Sciatic nerve (tissue), 2 donors: ENCODE data around the gene NCOA5. TPM values are rescaled to one million over a fixed set of nuclear protein-coding genes. Genes with fewer than 3 reads are reported as not detected.

Experiments used
- ATAC-seq: fragments of 200-7000 bp; cut with Tn5 transposase; one replicate; pipeline ENCODE4 v1.9.1; 2020; ENCODE audit warnings: mild to moderate bottlenecking, moderate library complexity
- DNase-seq: peaks from one replicate; pipeline ENCODE4 v3.0.0-alpha.2; 2020; ENCODE audit warnings: low spot score
- intact Hi-C: fragments of 100-400 bp; cut with DNase I; formaldehyde crosslinking; loops from one replicate; pipeline ENCODE4 v1.14.2; 2022
- total RNA-seq: library from RNA; stranded (reverse); fragmentation: NEBNext Ultra II Directional; extraction: Animal tissue kit (Norgen Biotek cat#: 25700); gene quantifications from one replicate; pipeline ENCODE4 v1.2.1, GENCODE V29; 2021
- donor health status: DM: no; HTN: no; CAD: no.
- donor health status: DM: no; HTN: no; CAD: no.

The NCOA5 gene
- total RNA-seq, 1 donor from 2014 or later, result 27.4 TPM

DNA sequence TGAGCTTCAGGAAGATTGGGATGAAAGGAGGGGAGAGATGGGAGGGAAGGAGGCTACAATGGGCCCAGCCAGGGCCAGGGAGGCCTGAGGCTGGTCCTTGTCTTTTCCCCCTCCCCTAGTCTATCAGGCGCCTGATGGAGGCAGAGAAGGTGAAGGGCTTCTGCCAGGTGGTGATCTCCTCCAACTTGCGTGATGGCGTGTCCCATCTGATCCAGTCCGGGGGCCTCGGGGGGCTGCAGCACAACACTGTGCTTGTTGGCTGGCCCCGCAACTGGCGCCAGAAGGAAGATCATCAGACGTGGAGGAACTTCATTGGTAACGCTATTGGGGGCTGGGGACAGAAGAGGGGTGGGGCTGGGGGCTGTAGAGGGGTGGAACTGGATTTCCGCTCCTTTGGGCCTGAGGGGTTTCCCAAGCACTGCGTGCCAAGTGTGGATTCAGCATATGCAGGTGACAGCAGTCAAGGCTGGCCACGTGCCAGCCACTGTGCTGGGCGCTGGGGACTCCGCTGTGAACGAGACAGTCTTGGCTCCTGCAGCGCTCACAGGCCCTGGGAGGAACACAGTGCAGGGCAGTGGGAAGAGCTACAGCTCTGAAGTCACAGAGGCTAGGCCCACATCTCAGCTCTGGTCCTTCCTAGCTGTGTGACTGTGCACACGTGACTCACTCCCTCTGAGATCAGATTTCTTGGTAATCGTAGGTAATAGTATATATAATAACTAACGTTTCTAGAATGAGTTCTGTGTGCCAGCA is 38.0 kb downstream of the NCOA5 start:
- DNase-seq (no peak), ATAC-seq (no peak)
- intact Hi-C loops, result no loop called here

DNA sequence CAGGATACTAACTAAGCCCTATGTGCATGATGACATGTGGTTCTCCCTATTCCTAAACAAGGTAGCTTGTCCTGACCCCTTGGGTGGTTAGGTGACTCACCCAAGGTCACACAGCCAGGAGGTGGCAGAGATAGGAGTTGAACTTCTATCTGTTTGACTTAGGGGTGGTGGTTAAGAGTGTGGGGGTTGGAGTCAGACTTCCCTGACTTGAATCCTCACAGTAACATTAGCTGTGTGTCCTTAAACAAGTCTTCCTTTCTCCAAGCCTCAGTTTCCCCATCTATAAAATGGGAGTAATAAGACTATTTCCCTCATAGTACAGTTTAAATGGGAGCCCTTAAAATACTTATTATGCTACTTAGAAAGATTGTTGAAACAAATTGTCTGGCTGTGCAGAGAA is 38.9 kb downstream of the NCOA5 start:
- intact Hi-C loops, result no loop called here
- ATAC-seq (no peak), DNase-seq (no peak)

DNA sequence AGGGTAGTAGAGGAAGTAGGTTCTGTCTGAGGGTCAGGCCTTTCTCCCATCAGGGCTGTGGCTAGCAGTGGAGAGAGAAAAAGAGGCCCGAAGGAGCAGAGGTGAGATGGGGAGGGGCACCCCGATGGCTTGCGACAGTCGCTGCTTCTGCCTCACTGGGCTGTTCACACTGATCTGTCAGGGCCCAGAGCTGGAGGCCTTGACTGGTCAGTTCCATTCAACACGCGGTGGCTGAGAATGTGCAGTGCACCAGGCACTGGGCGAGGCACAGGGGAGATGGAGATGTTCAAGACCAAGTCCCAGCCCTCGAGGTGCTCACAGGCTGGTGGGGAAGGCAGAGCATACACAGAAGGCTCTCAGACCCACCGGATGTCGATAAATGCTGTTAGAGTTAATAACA is 39.3 kb downstream of the NCOA5 start:
- intact Hi-C loops, result no loop called here
- DNase-seq (no peak), ATAC-seq (no peak)

DNA sequence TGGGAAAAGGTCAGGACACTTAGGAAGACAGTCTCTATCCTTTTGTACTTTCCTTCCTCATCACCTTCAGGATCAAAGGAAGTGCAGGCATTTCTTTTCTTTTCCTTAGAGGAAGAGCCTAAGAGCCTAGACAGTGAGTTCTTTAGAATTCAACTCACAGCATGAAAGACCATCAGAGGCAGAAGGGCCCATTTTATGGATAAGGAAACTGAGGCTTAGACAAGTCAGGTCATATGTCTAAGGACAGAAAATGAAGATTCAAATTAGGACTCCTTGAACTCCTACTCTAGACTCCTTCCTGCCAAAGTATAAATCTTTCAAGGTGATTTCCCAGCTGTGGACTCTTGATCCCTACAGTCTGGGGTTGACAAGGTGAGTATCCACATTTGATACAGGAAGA is 39.9 kb downstream of the NCOA5 start:
- intact Hi-C loops, result no loop called here

DNA sequence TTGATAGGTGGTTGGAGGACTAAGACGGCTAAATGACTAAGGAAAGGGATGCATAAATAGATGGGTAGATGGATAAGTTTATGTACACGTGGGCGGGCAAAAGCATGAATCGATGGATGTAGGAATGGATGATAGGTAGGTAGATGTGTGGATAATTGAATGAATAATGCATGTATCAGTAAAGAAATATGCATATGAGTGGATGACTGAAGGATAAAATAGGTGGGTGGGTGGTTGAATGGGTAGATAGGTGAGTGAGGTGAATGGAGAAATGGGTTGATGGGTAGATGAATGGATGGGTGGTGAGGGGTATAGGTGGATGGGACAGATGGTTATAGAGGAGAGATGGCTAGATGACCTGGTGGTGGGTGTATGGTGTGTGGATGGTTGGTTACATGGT is 40.6 kb downstream of the NCOA5 start:
- DNase-seq (no peak), ATAC-seq (no peak)
- intact Hi-C loops, result no loop called here

More for the DNA sequence above, 39.9 kb downstream of the NCOA5 start:
- no peak for DNase-seq
- no peak for ATAC-seq

DNA sequence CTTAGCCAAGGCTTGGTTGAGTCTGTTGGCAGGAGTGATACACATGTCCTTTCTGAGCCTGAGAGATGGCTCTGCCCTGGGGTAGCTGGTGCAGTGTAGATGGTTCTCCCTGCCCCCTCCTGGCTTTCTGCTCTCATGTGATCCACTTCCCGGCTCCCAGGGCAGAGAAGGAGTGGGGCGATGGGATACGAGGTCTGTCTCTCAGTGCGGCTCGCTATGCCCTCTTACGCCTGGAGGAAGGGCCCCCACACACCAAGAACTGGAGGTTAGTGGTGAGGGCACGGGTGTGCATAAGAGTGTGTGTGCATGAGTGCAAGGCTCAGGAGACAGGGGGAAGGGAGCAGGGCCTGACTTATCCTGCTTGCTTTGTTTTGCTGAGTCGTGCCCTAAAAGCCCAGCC is 41.9 kb downstream of the NCOA5 start:
- intact Hi-C loops, result no loop called here
- ATAC-seq (no peak), DNase-seq (no peak)

DNA sequence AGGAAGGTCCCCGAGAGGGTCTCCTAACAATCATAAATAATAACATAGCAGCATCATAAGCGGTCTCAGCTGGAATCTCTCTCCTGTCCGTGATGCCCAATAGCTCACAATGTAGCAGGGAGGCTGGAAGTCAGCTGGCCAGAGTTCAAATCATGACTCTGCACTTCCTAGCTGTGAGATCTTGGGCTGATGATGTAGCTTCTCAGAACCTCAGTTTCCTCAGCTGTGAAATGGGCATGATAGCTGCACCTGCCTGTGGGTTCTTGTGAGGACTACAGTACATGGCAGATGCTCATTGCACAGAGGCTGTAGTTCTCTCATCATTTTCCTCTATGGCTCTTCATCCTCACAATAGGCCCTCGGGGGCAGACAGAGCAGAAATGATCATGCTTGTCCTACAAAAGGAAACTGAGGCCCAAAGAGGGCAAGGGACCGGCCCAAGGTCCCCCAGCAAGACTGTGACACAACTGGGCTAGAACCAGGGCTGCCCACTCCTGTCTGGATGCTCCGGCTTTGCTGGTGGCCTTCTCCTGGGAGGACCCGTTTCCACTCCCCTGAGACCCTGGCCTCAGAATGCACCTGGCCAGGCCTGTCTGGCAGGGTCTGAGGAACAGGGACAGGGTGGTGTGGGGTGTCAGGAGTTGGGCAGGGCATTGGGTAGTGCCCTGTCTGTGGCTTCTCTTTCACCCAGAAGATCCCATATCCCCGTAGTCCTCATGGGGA is 43.0 kb downstream of the NCOA5 start:
- DNase-seq, result no peak
- no peak for ATAC-seq
- intact Hi-C loops, result no loop called here

DNA sequence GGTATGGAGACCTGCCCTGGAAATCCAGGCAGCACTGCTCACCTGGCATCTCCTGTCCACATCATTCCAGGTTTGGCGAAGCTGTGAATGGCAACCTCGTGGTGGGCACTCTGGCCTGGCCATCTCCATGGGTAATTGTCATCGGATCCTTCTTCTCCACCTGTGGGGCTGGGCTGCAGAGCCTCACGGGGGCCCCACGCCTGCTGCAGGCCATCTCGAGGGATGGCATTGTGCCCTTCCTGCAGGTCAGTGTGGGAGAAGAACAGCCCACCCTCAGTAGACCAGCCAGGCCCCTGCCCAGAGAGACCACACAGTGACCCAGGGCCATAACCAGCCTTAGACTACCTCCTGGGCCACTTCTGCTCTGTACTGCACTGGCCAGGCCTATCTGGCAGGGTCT is 44.9 kb downstream of the NCOA5 start:
- DNase-seq (no peak), ATAC-seq (no peak)
- intact Hi-C loops, result no loop called here

DNA sequence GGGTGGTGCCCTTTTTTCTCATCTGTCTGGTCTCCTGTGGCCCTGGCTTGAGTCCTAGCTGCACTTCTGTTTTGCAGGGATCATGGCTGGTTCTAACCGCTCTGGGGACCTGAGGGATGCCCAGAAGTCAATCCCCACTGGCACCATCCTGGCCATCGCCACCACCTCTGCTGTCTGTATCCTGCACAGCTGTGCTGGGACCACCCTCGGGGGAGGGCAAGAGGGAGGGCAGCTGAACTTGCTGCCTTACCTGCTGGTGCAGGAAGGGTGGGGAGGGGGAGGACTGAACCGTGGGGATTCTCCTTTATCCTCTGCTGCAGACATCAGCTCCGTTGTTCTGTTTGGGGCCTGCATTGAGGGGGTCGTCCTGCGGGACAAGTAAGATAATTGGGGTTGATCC is 46.2 kb downstream of the NCOA5 start:
- no peak for ATAC-seq
- DNase-seq, result no peak
- intact Hi-C loops, result no loop called here

DNA sequence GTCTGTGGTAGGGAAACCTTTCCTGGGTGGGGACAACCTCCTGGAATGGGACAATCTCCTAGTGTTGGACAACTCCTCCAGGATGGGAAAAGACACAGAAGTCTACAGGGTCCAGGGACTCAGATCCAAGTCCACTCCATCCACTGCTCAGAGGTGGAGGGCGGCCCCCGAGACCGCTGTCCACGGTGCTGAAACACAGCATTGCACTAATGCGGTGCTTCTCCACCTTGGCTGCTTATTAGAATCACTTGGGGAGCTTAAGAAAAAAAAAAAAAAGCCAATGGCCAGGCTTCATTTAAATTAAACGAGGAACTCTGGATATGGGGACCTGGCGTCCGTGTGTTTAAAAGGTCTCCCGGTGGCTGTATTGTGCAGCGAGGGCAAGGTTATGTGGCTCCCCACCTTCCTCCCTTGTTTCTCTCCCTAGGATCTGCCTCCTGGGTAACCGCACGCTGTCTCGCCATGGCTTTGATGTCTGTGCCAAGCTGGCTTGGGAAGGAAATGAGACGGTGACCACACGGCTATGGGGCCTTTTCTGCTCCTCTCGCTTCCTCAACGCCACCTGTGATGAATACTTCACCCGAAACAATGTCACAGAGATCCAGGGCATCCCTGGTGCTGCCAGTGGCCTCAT is 48.7 kb downstream of the NCOA5 start:
- ATAC-seq (no peak), DNase-seq (no peak)
- intact Hi-C loops, result no loop called here

DNA sequence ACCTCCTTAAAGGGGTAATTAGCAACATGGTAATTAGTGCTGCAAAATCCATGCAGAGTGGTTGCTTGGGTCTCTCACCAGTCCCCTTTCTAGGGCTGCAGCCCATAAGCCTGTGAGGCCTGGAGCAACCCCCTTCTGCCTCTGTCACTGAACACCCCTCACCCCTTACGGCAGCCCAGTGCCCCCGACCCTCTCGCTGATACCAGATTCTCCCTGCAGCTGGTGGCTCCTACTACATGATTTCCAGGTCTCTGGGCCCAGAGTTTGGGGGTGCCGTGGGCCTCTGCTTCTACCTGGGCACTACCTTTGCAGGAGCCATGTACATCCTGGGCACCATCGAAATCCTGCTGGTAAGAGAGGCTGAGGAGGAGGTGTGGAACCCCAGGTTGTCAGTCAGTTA is 52.7 kb downstream of the NCOA5 start:
- ATAC-seq, result no peak
- no peak for DNase-seq

DNA sequence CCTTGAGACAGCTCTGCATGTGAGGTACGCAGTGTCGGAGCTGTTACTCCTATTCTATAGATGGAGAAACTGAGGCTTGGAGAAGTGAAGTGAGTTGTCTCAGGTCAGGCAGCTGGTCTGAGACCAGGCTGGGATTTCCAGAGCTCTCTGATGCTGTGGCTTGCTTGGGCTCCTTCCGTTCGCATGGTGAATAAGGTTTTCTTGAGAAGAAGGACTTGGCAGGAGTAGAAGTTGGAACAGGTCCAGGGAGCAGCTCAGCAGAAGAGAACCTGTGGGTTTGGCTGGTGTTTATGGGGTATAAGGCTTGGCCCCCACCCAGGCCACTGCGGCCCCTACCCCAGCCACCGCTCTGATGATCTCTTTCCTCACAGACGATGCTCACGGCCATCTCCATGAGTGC is 53.4 kb downstream of the NCOA5 start:
- DNase-seq (no peak), ATAC-seq (no peak)
- intact Hi-C loops, result no loop called here

More for the DNA sequence above, 52.7 kb downstream of the NCOA5 start:
- intact Hi-C loops, result no loop called here

DNA sequence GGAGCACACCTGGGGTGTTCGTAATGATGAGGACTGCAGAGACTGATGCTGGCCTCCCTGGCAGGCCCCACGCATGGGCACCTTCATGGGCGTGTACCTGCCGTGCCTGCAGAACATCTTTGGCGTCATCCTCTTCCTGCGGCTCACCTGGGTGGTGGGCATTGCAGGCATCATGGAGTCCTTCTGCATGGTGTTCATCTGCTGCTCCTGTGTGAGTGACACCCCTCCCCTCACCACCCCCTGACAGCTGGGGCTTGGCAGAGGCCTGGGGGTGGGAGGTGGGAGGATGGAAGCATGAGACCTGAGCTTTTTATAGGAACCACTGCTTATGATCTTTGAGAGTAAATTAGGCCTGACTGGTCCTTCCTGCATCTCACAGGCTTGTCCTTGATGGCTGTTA is 54.0 kb downstream of the NCOA5 start:
- ATAC-seq, result no peak
- intact Hi-C loops, result no loop called here
- no peak for DNase-seq

DNA sequence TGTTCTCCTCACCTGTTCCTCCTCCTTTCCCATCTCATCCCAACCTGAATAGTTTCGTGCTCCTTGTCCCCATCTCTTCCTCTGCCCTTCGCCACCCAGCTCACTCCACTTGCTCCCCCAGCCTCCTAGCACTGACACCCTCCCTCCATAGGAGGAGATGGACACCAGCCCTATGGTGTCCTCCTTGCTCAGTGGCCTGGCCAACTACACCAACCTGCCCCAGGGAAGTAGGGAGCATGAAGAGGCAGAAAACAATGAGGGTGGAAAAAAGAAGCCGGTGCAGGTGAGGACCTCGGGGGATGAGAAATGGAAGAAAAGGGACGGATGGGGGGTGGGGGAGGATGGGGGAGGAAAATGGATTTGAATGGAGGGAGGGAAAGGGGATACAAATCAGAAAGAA is 54.5 kb downstream of the NCOA5 start:
- no peak for ATAC-seq
- DNase-seq, result no peak
- intact Hi-C loops, result no loop called here

DNA sequence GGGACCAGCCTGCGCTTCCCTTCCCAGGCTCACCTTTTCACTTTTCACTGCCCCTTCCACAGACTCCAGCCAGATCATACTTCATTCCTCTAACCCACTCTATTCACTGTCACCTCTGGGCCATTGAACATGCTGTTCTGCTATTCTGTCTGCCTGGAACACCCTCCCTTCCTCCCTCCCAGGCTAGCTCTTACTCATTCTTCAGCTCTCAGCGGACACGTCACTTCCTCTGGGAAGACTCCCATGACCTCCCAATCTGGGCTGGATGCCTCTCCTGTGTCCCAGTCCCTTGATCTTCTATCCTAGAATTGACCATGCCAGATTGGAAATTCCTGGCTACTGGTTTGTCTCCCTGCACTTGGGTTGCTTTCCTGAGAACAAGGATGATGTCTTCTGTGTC is 55.7 kb downstream of the NCOA5 start:
- intact Hi-C loops, result no loop called here
- ATAC-seq (no peak), DNase-seq (no peak)

DNA sequence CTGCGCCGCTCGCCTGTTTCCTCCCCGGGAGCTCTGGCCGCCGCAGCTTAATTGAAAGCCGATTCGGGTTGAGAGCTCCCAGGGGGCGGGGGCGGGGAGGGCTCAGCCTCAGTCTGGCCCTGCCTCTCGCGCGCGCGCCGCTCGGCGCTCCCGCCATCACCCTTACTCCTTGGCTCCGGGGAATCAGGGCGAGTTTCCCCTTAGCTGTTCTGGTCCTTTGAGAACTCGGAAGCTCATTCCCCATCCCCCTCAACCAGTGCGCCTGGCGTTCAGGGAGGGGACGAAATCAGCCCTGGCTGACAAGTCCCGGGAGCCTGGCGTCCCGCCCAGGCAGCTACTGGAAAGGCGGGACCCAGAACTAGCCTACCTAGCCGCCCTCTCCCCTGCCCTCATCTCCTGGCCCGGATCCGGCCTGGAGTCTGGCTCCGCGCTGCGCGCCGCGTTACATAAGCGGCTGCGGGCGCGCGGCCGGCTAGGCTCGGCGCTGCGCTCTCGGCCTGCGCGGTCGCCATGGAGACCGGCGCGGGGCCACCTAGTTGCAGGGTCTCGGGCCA is 58.0 kb downstream of the NCOA5 start:
- intact Hi-C loops, result no loop called here
- ATAC-seq (no peak), DNase-seq (no peak)

DNA sequence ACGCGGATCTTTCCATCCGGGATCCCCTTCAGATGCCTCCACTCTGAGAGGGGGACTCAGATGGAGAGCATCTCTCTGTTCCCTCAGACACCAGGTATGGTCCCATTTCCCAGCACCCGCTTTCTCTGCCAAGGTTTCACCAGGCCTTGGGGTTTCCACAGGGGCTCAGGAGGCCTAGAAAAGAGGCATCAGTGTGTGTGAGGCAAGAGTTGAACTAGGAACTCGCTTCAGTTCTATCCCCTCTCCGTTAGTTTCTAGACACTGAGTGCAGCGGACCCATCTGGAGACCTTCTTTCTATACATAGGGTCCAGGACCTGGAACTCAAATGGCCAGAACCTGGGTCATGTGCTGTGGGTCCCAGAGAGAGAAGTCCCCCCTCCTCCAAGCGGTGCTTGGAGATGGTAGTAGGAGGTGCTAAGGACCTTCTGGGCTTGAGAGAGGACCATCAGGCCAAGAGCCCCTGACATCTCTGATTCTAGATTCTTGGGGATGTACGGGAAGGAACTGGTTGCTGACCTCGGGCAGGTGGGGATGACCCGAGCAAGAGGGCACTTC is 58.7 kb downstream of the NCOA5 start:
- DNase-seq, result no peak
- no peak for ATAC-seq
- intact Hi-C loops, result no loop called here

DNA sequence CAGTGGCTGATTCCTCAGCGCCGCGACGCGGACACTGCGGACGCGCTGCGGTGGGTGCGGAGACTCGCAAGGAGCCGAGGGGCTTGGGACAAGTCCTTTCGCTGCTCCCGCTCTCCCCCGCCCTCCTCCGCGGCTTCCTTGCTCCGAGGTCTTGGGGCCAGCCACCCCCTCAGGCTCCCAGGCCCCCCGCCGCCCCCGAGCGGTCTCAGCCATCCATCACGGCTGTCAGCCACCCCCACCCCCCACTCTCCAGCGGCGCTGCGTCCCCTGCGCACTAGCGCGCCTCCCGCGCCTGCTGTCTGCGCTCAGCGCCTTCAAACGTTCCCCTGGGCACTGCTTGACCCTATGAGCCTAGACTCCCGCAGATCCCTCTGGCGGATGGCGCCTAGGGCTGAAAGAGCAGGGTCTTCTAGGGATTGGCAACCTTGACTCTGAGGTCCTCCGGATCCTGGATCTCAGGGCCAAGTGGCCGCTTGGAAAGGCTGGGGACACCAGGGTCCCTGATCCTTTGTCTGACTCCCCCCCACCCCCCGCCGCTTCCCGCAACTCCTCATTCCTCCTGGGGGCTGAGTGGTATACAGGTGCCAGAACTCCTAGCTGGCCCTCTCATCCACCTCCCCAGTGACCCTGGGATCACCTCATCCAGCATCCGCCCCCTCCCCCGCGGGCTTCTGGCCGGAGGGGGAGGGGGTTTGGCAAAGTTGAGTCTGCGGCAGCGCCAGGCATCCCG is 59.3 kb downstream of the NCOA5 start:
- no peak for ATAC-seq
- intact Hi-C loops, result no loop called here
- DNase-seq, result no peak

DNA sequence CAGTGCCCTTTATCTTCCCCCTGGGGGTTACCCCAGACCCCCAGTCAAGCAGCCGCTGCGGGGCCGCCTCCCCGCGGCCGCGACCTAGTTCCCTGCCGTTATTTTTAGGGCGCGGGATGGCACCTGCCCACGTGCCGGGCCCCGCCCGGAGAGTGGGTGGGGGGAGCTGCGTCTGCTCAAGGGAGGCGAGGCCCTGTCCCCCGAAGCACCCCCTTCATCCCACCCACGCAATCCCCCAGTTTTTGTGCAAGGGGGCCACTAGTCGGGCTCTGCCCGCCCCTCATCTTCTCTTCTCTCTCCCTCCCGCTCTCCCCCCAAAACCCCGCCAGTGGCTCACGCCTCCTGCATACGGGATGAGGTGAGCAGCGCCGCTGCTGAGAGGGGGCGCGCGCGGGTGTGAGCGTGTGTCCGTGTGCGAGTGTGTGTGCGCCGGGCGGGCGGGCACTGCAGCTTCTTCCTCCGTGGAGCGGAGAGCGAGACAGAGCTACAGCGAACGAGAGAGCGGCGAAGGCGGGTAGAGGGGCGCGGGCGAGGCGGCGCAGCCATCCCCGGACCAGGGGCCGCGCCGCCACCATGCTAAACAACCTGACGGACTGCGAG is 60.9 kb downstream of the NCOA5 start, which contains the start of gene SLC12A5:
TSS of gene SLC12A5 (plus strand) at position 444 of the 600 bp plus-strand sequence. CDS start at position 574, 130 bp downstream.
- intact Hi-C loops, result no loop called here
- DNase-seq, result no peak
- ATAC-seq, result no peak
